Measurements from ENCODE around the gene RABEP2. TPM values are rescaled to one million over a fixed set of nuclear protein-coding genes. Genes with fewer than 3 reads are reported as not detected.

RABEP2 gene
- polyA plus RNA-seq, 1 donor (not counting 4 experiments of a cell fraction or from before 2014, with no cell fraction given) = 8.7 TPM

DNA sequence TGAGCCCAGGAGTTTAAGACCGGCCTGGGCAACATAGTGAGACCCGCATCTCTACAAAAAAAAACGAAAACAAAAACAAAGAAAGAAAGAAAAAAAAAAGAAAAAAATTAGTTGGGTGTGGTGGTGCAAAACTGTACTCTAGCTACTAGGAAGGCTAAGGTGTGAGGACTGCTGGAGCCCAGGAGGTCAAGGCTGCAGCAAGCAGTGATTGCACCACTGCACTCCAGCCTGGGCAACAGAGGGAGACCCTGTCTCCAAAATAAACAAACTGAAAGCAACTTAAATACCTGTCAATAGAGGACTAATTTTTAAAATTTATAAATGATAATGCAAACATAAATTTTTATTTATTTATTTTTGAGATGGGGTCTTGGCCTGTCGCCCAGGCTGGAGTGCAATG, 29.4 kb downstream of the RABEP2 start:
- Histone ChIP-seq H3K79me2 (ENCODE audit: control insufficient read depth, insufficient read depth, low read length) (no peaks in the 10 kb centered on the region), H3K9me3 (ENCODE audit: control insufficient read depth, low read depth, low read length) (no peaks in the 10 kb centered on the region), H3K36me3 (ENCODE audit: control insufficient read depth in 2 of 2, extremely low read depth in 1 of 2, insufficient read depth in 2 of 2, low read length in 2 of 2) (no peaks in the 10 kb centered on the region), H3K4me3 (ENCODE audit: control insufficient read depth in 2 of 3, extremely low read depth in 1 of 3, insufficient read depth in 2 of 3, low read depth in 1 of 3, low read length in 3 of 3) (no peak overlapping the region), H3K9ac (ENCODE audit: control insufficient read depth, extremely low read depth, insufficient read depth, low read length) (no peak overlapping the region), H3K27me3 (ENCODE audit: control insufficient read depth, extremely low read depth, insufficient read depth, low read length) (no peaks in the 10 kb centered on the region), H3K27ac (ENCODE audit: control insufficient read depth, insufficient read depth, low read length) (no peak overlapping the region), H2AFZ (ENCODE audit: control insufficient read depth, low read length) (no peak overlapping the region), H3K4me1 (ENCODE audit: control insufficient read depth, extremely low read depth, insufficient read depth, low read length) (peaks cover 5% of the 10 kb centered on the region), H3K9me1 (ENCODE audit: control insufficient read depth, extremely low read depth, insufficient read depth, low read length) (no peaks in the 10 kb centered on the region), H4K20me1 (ENCODE audit: control insufficient read depth, extremely low read depth, insufficient read depth, low read length) (no peaks in the 10 kb centered on the region), H3K4me2 (ENCODE audit: control insufficient read depth, extremely low read depth, insufficient read depth, low read depth, low read length) (no peak overlapping the region)
- dilution Hi-C loops (cut with MboI; ENCODE audit: extremely low pct_ligation_motif_present, low sequenced_read_pairs) = no loop called here
- TF ChIP-seq, protein P1, sequence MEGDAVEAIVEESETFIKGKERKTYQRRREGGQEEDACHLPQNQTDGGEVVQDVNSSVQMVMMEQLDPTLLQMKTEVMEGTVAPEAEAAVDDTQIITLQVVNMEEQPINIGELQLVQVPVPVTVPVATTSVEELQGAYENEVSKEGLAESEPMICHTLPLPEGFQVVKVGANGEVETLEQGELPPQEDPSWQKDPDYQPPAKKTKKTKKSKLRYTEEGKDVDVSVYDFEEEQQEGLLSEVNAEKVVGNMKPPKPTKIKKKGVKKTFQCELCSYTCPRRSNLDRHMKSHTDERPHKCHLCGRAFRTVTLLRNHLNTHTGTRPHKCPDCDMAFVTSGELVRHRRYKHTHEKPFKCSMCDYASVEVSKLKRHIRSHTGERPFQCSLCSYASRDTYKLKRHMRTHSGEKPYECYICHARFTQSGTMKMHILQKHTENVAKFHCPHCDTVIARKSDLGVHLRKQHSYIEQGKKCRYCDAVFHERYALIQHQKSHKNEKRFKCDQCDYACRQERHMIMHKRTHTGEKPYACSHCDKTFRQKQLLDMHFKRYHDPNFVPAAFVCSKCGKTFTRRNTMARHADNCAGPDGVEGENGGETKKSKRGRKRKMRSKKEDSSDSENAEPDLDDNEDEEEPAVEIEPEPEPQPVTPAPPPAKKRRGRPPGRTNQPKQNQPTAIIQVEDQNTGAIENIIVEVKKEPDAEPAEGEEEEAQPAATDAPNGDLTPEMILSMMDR (optimal IDR thresholded peaks at IDR 0.05 in 1 of 3, IDR thresholded peaks at IDR 0.05 in 1 of 3, conservative IDR thresholded peaks at IDR 0.05 in 1 of 3; ENCODE audit: extremely low read depth in 1 of 3, insufficient read depth in 2 of 3, low read length in 3 of 3) = no peak
- TF ChIP-seq EZH2 (IDR thresholded peaks at IDR 0.05; ENCODE audit: low read length) = no peak
- FAIRE-seq = no peak
- DNase-seq (ENCODE audit: low read depth, low spot score) = no peak

DNA sequence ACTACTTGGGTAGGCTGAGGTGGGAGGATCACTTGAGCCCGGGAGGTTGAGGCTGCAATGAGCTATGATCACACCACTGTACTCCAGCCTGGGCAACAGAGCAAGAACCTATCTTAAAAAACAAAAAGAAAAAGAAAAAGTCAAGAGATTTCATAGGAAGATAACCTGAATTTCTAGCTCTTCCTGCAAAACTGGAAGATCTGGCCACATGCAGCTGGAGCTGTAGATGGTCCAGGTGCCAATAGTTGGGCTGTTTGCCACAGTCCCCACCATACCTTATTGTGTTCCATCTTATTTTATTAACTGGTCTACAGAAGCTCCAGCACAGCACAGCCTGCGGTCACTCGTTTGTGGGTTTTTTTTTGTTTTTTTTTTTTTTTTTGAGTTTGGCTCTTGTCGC, 31.7 kb downstream of the RABEP2 start:
- no peaks in the 10 kb centered on the region for H3K36me3 ChIP-seq (ENCODE audit: control insufficient read depth in 2 of 2, extremely low read depth in 1 of 2, insufficient read depth in 2 of 2, low read length in 2 of 2)
- peaks cover 5% of the 10 kb centered on the region for H3K4me1 ChIP-seq (ENCODE audit: control insufficient read depth, extremely low read depth, insufficient read depth, low read length)
- H2AFZ ChIP-seq (ENCODE audit: control insufficient read depth, low read length) = no peak overlapping the region
- no peak overlapping the region for H3K9ac ChIP-seq (ENCODE audit: control insufficient read depth, extremely low read depth, insufficient read depth, low read length)
- no peak overlapping the region for H3K27ac ChIP-seq (ENCODE audit: control insufficient read depth, insufficient read depth, low read length)
- TF ChIP-seq, protein P1 (optimal IDR thresholded peaks at IDR 0.05 in 1 of 3, IDR thresholded peaks at IDR 0.05 in 1 of 3, conservative IDR thresholded peaks at IDR 0.05 in 1 of 3; ENCODE audit: extremely low read depth in 1 of 3, insufficient read depth in 2 of 3, low read length in 3 of 3) = no peak
- TF ChIP-seq EZH2 (IDR thresholded peaks at IDR 0.05; ENCODE audit: low read length) = no peak
- no peaks in the 10 kb centered on the region for H3K27me3 ChIP-seq (ENCODE audit: control insufficient read depth, extremely low read depth, insufficient read depth, low read length)
- H3K4me2 ChIP-seq (ENCODE audit: control insufficient read depth, extremely low read depth, insufficient read depth, low read depth, low read length) = no peak overlapping the region
- DNase-seq (ENCODE audit: low read depth, low spot score) (no peak), FAIRE-seq (no peak)
- H3K9me1 ChIP-seq (ENCODE audit: control insufficient read depth, extremely low read depth, insufficient read depth, low read length) = no peaks in the 10 kb centered on the region
- H4K20me1 ChIP-seq (ENCODE audit: control insufficient read depth, extremely low read depth, insufficient read depth, low read length) = no peaks in the 10 kb centered on the region
- dilution Hi-C loops (cut with MboI; ENCODE audit: extremely low pct_ligation_motif_present, low sequenced_read_pairs) = no loop called here
- no peak overlapping the region for H3K4me3 ChIP-seq (ENCODE audit: control insufficient read depth in 2 of 3, extremely low read depth in 1 of 3, insufficient read depth in 2 of 3, low read depth in 1 of 3, low read length in 3 of 3)
- H3K9me3 ChIP-seq (ENCODE audit: control insufficient read depth, low read depth, low read length) = no peaks in the 10 kb centered on the region
- no peaks in the 10 kb centered on the region for H3K79me2 ChIP-seq (ENCODE audit: control insufficient read depth, insufficient read depth, low read length)
